HG02588 (cell line): ENCODE data around the gene ZNF816.
"Not testable (repeated sequence)": the region's sequence is repeated elsewhere in the genome, so short reads cannot be mapped to it uniquely, and the experiment has no call there.

Experiments
- ATAC-seq: cut with Tn5 transposase; IDR thresholded peaks from one replicate; pipeline ENCODE4 v1.9.1; 2021; ENCODE audit warnings: mild to moderate bottlenecking, moderate library complexity; ENCODE audit not compliant: unreplicated experiment

ZNF816 gene

DNA sequence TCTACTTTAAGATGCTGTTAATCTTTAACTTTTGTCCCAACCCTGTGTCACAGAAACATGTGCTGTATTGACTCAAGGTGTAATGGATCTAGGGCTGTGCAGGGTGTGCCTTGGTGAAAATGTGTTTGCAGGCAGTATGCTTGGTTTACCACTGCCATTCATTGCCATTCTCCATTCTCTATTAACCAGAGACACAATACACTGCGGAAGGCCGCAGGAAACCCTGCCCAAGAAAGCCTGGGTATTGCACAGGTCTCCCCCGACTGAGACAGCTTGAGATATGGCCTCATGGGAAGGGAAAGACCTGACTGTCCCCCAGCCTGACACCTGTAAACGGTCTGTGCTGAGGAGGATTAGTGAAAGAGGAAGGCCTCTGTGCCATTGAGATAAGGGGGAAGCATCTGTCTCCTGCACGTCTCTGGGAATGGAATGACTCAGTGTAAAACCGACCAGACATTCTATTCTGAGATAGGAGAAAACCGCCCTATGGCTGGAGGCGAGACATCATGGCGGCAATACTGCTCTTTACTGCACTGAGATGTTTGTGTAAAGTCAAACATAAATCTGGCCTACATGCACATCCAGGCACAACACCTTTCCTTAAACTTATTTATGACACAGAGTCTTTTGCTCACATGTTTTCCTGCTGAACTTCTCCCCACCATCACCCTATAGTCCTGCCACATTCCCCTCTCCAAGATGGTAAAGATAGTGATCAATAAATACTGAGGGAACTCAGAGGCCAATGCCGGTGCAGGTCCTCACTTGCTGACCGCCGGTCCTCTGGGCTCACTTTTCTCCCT is 26.3 kb downstream of the ZNF816 start:
- ATAC-seq: no peak

DNA sequence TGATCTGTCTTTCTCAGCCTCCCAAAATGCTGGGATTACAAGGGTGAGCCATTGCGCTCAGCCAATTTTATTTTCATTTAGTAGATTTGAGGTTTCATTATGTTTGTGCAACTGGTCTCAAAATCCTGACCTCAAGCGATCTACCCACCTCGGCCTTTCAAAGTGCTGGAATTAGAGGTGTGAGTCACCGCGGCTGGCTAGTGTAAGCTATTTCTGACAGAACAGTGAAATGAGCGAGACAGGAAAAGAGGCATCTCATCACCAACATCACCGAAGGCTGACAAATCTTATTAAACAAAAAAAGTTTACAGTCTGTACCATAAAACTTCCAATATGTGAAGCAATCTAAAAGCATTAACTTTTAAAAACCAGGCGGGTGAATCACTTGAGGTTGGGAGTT is 27.2 kb downstream of the ZNF816 start:
- ATAC-seq: no peak

DNA sequence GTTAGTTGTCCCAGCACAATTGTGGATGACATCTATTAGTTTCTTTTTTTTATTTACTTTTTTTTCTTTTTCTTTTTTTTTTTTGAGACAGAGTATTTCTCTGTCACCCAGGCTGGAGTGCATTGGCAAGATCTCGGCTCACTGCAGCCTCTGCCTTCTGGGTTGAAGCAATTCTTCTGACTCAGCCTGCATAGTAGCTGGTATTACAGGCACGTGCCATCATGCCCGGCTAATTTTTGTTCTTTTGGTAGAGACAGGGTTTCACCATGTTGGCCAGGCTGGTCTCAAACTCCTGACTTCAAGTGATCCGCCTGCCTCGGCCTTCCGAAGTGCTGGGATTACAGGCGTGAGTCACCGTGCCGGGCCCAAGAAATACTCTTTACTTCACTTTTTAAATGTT is 38.0 kb downstream of the ZNF816 start:
- not testable (repeated sequence) for ATAC-seq

DNA sequence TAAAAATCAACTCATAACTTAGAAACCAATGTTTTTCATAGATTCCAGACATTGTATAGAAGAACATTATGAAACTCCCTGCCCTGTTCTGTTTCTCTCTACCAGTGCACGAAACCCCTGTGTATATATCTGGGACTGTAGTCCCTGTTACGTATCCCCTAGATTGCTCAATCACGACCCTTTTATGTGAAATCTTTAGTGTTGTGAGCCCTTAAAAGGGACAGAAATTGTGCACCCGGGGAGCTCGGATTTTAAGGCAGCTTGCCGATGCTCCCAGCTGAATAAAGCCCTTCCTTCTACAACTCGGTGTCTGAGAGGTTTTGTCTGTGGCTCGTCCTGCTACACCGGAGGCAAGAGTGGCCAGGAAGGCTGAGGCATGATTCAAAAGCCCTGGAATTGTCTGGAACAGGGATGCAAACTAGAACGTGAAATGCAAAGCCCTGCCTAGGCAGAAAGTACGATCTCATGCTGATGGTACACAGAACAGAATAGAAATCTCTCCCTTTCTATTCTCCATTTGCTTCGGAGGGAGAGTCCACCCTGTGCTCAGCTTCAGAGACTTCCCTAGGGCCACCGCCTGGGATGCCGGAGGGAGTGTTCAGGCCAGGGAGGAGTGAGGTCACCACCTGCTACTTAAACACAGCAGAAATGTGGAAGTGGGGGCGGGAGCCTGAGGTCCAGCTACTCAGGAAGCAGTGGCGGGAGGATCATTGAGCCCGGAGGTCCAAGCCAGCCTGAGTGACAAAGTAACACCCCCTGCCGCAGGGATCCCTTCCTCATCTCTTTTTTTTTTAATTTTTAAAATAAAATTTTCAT is 38.7 kb downstream of the ZNF816 start:
- ATAC-seq: no peak

DNA sequence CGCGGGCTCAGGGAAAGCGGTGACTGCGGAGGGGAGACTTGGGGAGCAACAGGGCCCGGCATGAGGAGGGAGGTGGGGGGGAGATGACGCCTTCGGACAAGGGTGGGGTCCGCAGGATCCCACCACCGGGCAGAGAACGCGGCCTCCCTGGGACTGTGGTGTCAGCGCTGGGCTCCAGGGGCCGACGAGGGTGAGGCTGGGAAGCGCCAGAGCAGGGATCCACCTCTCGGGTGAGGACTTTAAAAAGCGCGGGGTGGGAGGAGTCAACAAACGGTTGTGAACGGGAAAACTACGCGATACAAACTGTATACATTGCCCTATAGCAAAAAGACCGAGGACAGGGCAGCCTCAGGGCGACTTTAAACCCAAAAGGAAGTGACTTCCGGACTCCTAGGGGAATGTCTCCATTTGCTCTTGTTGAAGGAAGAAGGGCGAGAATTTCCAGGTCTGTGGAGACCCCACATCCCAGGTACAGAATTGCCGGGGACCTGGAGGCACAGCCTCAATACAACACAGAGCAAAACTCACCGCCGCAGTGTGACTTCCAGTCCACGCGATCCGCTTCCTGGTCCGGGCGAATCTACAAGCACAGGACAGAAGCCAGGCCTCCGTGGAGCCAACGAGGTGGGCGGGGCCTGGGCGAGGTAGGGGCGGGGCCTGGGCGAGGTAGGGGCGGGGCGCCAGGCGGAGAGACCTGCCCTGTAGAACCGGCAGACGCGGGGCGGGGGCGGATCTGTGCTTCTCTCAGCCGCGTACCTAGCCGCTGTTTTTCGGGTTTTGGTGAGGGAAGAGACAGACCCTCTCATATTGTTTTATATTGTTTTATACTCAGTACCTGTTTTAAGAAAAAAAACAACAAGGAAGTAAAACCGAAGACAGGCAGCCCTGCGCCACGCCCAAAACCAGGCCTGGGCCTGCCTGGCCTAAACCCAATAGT is 39.6 kb downstream of the ZNF816 start, which contains the start of gene ZNF888:
Gene ZNF888, minus strand, starts transcription at position 588 of the 937 bp plus-strand sequence. CDS start 5,555 bp downstream, outside the sequence.
- peak; percentile 95 for ATAC-seq

DNA sequence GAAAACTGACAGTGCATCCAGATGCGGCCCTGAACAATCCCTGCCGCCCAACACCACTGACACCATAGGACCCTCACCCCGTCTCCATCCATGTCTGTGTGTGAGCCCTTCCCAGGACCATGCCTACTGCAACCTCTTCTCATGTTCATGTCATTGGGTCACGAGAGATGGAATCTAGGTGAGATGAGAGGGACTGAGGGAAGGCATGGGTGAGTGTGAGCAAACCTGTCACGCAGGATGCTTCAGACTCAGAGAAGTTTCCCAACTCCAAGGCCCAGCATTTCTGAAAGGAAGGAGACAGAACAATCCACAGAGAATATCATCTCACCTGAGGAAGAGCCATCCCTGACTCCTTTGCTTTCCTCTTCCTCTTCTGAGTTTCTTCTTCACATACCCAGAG is 45.1 kb downstream of the ZNF816 start:
- no peak for ATAC-seq

DNA sequence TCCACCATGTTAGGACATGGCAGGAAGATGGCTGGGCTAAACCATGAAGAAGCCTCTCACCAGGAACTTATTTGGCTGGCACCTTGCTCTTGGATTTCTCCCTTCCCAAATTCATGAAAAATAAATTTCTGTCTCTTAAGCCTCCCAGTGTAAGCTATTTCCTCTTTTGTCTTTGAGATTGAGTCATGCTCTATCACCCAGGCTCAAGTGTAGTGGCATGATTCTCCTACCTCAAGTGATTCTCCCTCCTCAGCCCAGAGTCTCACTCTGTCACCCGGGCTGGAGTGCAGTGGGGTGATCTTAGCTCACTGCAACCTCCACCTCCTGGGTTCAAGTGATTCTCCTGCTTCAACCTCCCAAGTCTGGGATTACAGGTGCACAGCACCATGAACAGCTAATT is 52.0 kb downstream of the ZNF816 start:
- no peak for ATAC-seq

DNA sequence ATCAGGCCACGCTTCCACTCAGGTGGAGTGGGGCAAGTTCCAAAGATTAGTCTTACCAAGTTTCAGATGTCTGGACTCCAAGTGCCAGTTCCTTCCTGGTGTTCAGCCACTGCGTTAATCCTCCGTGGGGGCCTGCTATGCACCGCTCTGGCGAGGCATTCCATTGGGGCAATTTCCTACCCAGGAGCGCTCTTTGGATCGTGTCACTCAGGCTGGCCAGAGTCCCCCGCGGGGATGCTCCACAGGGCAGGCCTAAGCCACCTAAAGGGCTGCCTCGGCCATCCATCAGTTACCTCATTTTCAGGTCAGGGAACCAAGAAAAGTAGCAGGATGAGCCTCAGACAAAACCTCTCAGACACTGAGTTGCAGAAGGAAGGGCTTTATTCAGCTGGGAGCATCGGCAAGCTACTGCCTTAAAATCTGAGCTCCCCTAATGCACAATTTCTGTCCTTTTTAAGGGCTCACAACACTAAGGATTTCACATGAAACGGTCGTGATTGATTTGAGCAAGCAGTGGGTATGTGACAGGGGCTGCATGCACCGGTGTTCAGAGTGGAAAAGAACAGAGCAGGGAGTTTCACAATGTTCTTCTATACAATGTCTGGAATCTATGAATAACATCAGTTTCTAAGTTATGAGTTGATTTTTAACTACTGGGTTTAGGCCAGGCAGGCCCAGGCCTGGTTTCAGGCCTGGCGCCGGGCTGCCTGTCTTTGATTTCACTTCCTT is 58.5 kb downstream of the ZNF816 start:
- ATAC-seq: not testable (repeated sequence)

DNA sequence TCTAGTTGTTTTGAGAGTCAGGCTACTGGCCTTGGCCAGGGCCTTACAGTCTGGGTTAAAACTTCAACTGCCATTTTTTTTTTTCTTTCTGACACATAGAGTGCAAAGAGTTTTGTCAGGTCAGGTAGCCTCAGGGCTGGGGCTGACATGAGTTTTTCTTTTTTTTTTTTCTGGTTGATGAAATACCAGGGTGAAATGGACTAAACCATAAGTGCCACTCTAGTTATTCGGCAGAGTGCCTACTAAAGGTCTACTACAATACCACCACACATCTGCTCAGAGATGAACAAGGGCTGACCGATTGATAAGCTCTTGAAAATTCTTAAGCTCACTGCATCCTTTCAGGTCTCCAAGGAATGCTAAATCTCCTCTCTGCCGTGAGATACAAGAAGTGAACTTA is 60.8 kb downstream of the ZNF816 start:
- no peak for ATAC-seq
